GM19395 (cell line): Measurements from ENCODE around the gene TFPI.

Experiments used
- ATAC-seq: cut with Tn5 transposase; IDR thresholded peaks from one replicate; pipeline ENCODE4 v1.9.1; 2021; ENCODE audit warnings: mild to moderate bottlenecking, moderate library complexity; ENCODE audit not compliant: unreplicated experiment

The TFPI gene

GRCh38 chr2:187506416-187506815, 47.8 kb downstream of the TFPI start:
- ATAC-seq, result no peak

GRCh38 chr2:187505065-187505672, 49.1 kb downstream of the TFPI start:
- ATAC-seq, result no peak

GRCh38 chr2:187504312-187504921, 49.8 kb downstream of the TFPI start:
- no peak for ATAC-seq

GRCh38 chr2:187503700-187504099, 50.5 kb downstream of the TFPI start:
- ATAC-seq, result no peak

- no peak for ATAC-seq
These were observed 51.8 kb downstream of the TFPI start for GRCh38 chr2:187502467-187502866.

GRCh38 chr2:187500585-187501359, 53.5 kb downstream of the TFPI start:
- no peak for ATAC-seq

GRCh38 chr2:187499941-187500532, 54.2 kb downstream of the TFPI start:
- ATAC-seq, result peak; percentile 94

GRCh38 chr2:187497858-187498463, 56.3 kb downstream of the TFPI start:
- no peak for ATAC-seq

GRCh38 chr2:187497140-187497539, 57.1 kb downstream of the TFPI start:
- ATAC-seq, result no peak

- ATAC-seq, result no peak
These were observed 58.9 kb downstream of the TFPI start for GRCh38 chr2:187495324-187495723.

- ATAC-seq, result no peak
These were observed 60.2 kb downstream of the TFPI start for GRCh38 chr2:187493877-187494568.

- no peak for ATAC-seq
These were observed 61.1 kb downstream of the TFPI start for GRCh38 chr2:187493180-187493579.

GRCh38 chr2:187486241-187486640, 68.0 kb downstream of the TFPI start:
- ATAC-seq, result no peak

GRCh38 chr2:187485523-187485922, 68.7 kb downstream of the TFPI start:
- no peak for ATAC-seq

GRCh38 chr2:187483537-187483936, 70.7 kb downstream of the TFPI start:
- ATAC-seq, result no peak

- ATAC-seq, result peak; percentile 92
These were observed 71.4 kb downstream of the TFPI start for GRCh38 chr2:187482796-187483195.

GRCh38 chr2:187481543-187481942, 72.7 kb downstream of the TFPI start:
- ATAC-seq, result no peak

- no peak for ATAC-seq
These were observed 75.5 kb downstream of the TFPI start for GRCh38 chr2:187478719-187479118.

GRCh38 chr2:187477051-187477450, 77.2 kb downstream of the TFPI start:
- ATAC-seq, result no peak

- ATAC-seq, result peak; percentile 82
These were observed 78.6 kb downstream of the TFPI start for GRCh38 chr2:187475499-187476248.
